CD4-positive, alpha-beta T cell treated with Interleukin-2 at 100 ng/mL for 4 hours (primary cell): ENCODE results near the gene SPON1.
"Not testable (repeated sequence)": the region's sequence is repeated elsewhere in the genome, so short reads cannot be mapped to it uniquely, and the experiment has no call there.

ENCODE experiments used
- DNase-seq: peaks from one replicate; pipeline ENCODE4 v3.0.0-alpha.2; 2020; ENCODE audit warnings: low spot score

Gene SPON1

DNA sequence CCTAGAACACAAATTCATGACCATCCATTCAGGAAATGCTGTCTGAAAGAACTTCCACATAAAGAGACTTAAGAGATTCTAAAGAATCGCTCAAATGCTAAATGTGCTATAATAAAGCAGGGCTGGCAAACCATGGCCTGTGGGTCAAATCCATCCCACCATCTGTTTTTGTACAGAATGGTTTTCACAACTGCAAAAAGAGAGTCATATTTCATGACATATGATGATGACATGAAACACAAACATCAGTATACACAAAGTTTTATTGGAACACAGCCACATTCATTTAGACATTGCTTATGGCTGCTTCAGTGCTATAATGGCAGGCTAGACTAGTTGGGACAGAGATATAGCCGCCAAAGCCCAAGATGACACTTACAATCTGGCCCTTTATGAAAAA lies 311.4 kb downstream of the SPON1 start:
- DNase-seq: no peak

DNA sequence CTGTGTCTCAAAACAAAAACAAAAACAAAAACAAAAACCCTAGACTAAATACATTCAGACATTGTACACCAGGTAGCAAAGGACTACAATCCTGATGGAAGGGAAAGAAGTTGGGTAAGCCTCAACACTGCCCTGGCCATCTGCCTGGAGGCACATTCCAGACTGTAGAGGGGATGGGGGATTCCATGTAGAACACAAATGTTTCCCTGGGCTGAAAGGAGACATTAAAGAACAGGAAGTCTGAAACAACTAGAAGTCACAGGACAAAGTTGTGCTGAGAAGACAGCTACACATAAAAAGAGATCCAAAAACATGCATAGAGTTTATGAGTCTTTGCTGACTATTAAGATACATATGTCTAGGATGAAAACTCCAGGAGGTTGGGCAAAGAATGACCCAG lies 312.6 kb downstream of the SPON1 start:
- DNase-seq: no peak

DNA sequence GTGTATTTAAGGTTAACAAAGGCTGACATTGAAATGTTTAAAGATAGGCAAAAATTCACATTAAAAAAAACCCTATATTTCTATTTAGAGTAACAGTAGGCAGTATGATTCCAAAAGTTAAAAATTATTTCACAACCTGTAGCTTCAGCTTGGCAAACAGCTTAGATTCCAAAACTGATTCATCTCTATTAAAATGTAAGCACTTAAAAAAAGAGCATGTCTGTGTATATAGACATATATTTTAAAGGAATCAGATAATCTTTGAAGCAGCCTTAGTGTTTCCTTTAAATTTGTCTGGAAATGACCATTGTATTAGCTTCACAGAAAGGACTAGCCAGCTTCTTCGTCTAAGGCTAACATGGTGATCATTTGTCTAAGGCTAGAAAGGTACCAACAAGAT lies 316.3 kb downstream of the SPON1 start:
- not testable (repeated sequence) for DNase-seq

DNA sequence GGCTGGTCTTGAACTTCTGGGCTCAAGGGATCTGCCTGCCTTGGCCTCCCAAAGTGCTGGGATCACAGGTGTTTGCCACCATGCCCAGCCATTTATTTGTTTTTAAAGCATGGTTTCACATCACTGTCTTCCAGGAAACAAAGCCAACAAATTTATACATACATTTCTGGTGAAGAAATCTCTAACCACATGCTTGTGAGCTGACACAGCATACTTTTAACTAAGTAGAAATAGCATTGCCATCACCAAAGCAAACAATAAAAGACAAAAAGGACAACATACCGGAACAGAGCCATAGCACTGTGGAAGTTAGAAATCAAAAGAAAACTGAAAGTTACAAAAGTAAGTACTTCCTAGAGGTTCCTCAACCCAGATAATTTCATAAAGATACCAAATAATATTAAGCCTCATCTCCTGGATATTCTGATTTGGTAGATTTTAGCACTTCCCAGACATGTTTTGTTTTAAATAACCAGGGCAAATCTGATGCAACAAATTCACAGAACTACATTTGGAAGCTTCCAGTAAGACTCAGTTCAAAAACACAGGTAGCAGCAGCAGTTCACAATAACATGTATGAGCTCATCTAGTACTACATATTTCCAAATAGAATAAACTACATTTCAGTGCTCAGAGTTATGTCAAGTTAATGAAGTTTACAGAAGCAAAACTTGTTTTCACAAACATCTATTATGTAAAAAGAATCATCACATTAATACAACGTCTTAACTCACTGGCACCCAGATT lies 325.8 kb downstream of the SPON1 start:
- DNase-seq: peak; percentile 29

DNA sequence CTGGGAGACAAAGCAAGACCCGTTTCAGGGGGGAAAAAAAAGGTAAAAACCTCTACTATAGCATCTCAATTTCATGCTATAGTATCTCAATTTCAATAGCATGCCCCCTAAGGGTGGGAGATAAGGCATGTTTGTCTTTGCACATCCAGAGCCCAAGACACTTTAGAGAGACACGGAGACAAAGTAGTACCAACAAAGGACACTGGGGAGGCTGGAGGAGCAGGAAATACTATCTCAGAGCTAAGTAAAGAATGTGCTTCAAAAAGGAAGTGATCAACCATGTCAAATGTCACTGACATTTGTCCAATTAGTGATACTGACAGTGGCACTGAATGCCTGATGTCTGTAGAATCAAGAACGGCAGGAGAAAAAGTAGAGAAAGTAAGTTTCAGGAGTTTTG lies 327.9 kb downstream of the SPON1 start:
- no peak for DNase-seq

DNA sequence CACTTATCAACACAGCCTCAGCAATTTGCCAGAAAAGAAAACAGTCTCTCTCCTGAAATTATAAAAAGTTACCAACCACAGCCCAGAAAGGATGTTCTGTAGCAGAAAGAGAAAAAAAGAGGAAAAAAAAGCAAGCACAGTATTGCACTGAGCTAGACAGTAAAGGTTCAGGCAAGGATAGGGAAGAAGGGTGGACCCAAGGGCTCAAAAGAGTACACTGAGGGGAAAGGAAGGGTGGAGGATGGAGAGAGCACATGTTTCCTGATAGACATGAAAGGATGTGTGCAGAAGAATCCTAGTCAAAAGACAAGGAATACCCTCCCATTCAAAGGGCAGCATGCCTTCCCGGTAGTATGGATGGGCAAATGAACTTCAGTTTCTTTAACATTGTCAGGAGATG lies 337.4 kb downstream of the SPON1 start:
- DNase-seq: no peak

DNA sequence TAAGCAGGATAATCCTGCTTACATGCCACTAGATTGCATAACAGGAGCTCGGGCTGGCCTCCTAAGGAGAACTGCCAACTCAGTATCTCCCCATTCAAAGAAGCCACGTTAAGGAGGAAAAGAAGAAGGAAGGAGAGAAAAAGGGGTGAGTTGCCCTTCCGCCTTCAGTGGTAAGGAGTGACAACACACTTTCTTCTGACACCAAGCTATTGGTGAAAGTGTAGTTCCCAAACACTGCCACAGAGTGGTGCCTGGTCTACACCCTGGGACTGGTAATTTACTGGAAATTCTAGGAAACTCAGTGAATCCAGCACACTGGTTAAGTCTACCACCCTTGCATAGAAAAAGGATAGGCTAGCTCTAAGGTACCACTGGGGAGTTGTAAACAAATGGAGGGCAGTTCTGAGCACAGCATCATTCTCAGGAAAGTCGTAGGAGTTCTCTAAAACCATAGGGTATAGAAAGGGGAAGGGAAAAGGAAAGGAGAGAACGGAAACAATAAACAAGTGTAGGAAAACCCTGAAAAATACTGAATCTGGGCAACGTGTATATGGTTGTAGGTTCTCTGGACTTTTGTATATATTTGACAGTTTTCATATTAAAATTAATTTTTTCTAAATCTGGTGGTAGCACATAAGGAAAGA lies 338.3 kb downstream of the SPON1 start:
- DNase-seq: peak; percentile 72

DNA sequence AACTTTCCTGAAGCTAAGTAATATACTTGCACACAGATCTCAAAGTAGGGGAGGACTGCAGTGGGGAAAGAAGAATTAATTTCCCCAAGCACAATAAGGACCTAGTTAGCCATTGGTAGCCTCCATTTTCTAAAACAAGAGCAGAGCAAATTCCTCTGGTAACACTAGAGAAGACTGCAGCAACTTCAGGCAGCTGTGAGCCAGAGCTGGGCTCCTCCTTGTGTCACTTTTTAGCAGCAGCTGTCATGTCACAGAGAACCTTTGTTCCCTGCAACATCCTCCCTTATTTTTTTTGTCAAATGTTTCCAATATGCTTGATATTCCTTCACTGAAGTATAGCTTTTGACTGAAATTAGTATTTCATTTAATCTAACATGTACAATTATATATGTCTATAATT lies 342.1 kb downstream of the SPON1 start:
- DNase-seq: no peak

DNA sequence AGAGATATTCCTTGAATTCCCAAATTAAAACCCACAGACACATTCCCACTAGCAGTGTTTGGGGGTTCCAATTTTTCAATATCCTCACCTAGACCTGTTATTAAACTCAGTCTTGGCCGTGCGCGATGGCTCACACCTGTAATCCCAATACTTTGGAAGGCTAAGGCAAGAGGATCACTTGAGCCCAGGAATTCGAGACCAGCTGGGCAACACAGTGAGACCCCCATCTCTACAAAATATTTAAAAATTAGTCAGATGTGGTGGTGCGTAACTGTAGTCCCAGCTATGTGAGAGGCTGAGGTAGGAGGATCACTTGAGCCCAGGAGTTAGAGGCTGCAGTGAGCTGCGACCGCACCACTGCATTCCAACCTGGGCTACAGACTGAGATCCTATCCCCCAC lies 343.1 kb downstream of the SPON1 start:
- DNase-seq: no peak

DNA sequence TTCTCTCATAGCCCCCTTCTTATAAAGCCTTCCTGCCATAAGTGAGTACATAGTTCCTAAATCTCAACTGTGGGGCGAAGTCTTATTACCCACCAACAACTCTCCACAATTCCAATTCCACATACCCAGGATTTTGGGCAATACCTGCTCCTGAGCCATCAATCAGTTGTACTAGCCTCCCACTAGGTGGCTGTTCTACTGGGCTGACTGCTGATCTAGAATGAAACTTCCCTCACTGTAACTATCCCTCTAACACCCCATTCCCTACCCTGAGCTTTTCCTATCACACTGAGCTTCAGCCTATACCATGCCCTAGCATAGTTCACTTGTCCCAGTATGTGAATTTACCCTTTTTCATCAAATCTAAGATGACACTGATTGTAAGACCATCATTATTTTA lies 344.0 kb downstream of the SPON1 start:
- no peak for DNase-seq

DNA sequence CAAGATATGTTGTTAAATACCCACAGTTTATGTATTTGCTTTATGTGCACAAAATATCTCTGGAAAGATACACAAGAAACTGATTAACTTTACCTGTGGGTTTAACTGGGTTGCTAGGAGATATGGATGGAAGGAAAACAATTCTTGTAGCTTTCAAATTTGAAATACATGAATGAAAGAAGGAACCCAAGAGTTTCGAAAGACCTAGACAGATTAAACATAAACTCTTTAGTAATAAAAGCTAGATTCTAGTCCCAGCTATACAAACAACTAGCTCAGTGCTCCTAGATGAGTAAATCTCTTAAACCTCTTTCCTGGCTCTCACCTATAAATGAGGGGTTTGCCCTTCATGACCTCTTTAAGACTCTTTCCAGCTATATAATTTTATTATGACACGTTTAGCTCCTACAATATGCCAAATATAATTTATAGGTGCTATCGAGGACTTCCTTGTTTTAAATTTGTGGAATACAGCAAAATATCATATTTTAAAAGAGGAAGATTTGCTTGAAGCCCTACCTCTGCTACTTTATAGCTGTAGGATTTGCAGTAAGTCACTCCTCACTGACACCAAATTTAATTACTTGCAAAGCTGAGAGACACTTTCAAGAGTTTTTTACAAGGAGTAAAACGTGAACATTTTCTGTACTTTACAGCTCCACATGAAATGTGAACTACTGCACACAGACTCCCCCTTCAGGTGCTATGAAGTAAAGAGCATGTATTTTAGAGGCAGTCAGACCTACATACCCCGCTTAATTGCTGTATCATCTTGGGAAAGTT lies 345.8 kb downstream of the SPON1 start:
- DNase-seq: peak; percentile 53

DNA sequence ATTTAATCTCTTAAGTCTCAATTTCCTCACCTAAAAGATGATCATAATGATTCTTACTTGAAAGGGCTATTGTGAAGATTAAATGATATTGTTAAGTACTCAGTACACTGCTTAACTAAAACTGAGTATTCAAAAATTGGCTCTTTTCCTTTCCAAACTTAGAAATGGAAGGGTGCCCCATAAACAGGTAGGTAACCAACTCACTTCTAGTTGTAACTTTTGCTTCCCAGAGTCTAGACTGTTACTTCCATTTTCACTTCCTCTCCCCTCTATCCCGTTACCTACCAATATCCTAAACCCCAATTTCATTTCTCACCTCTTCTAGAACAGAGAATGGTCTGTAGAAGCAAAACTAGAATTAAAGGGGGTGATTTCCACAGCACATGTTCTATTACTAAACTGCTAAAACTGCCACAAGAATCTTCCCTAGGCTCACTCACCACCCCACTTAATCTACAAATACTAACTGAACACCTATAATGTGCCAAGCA lies 346.4 kb downstream of the SPON1 start:
- no peak for DNase-seq

DNA sequence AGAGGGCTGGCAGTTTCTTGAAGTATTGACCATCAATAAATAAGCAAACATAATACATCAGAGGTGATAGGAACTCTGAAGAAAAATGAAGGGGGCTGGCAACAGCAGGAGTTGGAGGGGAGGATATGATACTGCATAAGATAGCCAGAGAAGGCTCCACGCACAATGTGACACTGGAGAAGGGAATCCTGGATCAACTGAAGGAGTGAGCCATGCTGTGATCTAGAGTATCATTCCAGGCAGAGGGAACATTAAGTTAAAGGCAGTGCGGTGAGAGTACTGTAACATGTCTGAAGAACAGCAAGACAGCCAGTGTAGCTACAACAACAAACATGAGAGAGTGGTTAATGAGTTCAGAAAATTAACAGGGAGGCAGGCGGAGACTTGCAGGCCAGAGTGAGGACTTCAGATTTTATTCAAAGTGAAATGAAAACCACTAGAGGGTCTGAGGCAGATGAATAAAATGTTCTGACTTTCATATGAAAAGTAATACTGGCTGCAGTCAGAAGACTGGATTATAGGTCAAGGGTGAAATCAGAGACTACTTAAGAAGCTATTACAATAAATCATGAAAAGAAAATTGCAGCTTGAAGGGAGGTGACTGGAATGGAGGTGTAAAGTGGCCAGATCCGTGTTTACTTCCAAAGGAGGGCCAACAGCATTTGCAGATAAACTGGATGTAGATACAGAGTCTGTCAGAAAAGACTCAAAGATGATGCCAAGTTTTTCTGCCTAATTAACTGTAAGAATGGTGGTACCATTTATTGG lies 347.1 kb downstream of the SPON1 start:
- no peak for DNase-seq

DNA sequence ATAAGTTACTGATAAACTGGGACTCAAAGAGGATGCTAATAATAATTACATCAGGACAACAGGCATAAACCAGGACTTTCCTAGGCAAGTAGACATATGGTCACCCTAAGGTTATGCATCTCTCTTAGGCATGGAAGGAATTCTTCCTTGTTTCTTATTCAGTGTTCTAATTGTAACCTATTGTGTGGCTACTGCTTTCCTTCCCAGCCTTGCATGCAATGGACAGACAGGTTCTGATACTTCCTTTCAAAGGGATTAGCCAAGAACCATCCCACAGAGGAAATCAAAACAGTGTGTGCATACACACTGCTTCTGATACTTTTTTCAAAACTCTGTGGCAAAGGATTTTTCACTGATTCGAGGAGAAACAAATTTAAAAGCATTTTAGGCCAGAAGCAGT lies 348.2 kb downstream of the SPON1 start:
- no peak for DNase-seq

DNA sequence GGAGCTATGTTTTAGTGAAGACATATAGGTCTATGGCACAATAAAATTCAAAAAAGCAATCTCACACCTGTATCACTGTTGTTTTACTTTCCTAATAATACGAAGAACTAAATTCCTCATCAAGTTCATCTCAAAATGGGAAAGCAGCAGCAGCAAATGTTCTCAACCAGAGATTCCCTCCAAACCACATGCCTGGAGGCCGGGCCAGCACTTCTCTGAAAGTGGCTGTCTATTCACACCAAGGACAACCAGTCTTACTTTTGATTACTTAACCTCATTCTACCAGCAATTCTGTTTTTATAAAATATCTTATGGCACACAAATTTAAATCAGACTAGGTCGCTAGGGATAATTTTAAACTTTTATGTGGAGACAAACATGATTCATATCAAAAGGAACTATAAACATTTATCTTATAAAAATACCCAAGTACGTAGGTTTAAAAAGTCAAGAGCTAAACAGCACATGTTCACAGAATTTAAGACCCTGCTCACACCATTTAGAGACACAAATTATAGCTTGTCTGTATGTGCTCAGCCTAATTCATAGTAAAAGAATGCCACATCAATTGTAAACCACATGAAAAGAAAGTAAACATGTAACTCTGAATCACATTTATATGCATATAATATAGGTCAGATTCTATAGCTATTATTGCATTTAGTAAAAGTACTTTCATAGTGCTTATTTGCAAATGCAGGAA lies 350.4 kb downstream of the SPON1 start:
- peak; percentile 37 for DNase-seq

DNA sequence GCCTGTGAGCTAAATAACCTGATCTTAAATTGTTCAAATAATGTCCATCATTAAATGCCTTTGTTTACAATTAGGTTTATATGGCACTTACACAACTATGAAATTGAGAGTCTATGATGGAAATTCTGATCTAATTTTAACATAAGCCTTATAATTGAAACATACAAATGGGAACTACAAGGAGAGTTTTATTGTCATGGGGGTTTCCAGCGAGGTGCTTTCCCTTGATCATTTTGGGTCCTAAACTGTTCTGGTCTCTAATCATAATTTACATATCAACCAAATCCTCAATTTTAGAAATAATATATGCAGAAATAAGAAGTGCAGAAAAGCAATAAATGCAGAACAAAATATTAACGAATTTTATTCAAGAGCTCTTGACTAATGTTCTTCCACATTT lies 351.6 kb downstream of the SPON1 start:
- DNase-seq: no peak

DNA sequence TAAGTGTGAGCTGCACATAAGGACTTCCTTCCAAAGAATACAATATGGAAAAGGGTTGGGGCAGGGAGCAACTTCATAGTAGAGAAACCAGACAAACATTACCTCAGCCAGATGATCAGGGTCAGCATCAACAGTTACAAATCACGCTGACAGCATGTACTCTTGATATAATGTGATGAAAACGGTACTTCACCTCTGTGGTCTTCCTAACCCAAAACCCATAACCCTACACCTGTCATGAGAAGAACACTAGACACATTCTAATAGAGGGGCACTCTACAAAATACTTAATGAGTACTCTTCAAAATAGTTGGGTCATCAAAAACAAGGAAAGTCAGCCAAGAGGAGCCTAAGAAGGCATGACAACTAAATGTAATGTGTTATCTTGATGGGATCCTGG lies 352.6 kb downstream of the SPON1 start:
- DNase-seq: no peak
